HG03139 (cell line): Measurements from ENCODE around the gene TXNL4A.

Source experiments
- ATAC-seq: cut with Tn5 transposase; IDR thresholded peaks from one replicate; pipeline ENCODE4 v1.9.1; 2021; ENCODE audit not compliant: unreplicated experiment

The TXNL4A gene

GRCh38 chr18:79950515-79951341, 37.6 kb downstream of the TXNL4A start:
- ATAC-seq, result no peak

GRCh38 chr18:79949697-79950487, 38.5 kb downstream of the TXNL4A start:
- ATAC-seq, result no peak

- no peak for ATAC-seq
Measured at GRCh38 chr18:79948719-79949411, 39.5 kb downstream of the TXNL4A start.

GRCh38 chr18:79947881-79948610, 40.3 kb downstream of the TXNL4A start:
- ATAC-seq, result no peak

- ATAC-seq, result no peak
Measured at GRCh38 chr18:79947054-79947755, 41.2 kb downstream of the TXNL4A start.

GRCh38 chr18:79945118-79946042, 43.0 kb downstream of the TXNL4A start:
- no peak for ATAC-seq

- ATAC-seq, result no peak
Measured at GRCh38 chr18:79944746-79945117, 43.6 kb downstream of the TXNL4A start.

GRCh38 chr18:79944126-79944731, 44.1 kb downstream of the TXNL4A start:
- no peak for ATAC-seq

- ATAC-seq, result no peak
Measured at GRCh38 chr18:79943608-79944125, 44.7 kb downstream of the TXNL4A start.

GRCh38 chr18:79942786-79943607, 45.4 kb downstream of the TXNL4A start:
- ATAC-seq, result no peak

- no peak for ATAC-seq
Measured at GRCh38 chr18:79942211-79942610, 46.2 kb downstream of the TXNL4A start.

GRCh38 chr18:79941473-79942119, 46.8 kb downstream of the TXNL4A start:
- ATAC-seq, result no peak

GRCh38 chr18:79940814-79941472, 47.4 kb downstream of the TXNL4A start:
- ATAC-seq, result no peak

- no peak for ATAC-seq
Measured at GRCh38 chr18:79940126-79940813, 48.1 kb downstream of the TXNL4A start.

- ATAC-seq, result no peak
Measured at GRCh38 chr18:79939096-79939495, 49.3 kb downstream of the TXNL4A start.

- ATAC-seq, result no peak
Measured at GRCh38 chr18:79938196-79938595, 50.2 kb downstream of the TXNL4A start.
